Putamen (tissue), 1 donor: ENCODE results near the gene MEF2D.

ENCODE experiments used
- DNase-seq: peaks from one replicate; pipeline ENCODE4 v3.0.0-alpha.2; 2016; ENCODE audit warnings: low spot score

Gene MEF2D

GRCh38 chr1:156487862-156488261 is 12.7 kb downstream of the MEF2D start:
- no peak for DNase-seq

DNA sequence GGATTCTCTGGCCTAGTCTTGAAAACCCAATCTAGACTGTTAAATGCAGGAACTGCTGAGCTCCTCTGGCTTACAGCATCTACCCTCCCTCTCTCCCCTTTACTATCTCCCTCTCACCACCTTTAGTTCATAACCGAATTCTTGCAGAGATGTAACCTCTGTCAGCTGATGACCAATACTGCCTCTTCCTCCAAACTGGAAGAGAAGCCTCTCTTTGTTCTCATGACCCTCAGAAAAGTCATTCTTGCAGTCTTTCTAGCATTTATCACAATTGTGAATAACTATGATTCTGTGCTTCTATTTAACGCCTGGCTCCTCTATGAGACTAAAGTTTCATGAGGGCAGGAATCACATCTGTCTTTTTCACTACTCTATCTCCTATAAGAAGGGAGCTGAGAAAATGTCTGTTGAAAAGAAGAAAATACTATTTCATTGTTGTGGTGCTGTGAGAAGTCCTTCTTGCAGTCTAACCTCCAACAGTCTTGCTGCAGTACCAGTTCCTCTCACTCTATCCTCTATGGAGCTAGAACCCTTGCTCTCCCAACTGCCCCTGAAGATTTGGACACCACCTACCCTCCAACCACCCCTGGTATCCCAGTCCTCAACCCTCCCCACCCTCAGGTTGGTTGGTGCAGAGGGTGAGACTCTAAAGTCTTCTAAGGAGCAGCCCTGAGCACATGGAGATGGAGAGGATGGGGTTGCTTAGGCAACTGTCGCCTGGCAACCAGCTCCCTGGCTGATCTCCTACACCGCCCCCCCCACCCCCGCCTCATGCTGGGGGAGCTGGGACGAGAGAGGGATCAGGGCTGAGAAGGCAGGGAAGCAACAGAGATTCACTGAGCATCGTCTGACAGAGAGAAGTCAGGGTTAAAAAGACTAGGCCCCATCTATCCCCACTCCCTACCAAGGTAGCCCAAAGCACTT is 13.9 kb downstream of the MEF2D start:
- DNase-seq, result peak; percentile 87

GRCh38 chr1:156485984-156486383 is 14.6 kb downstream of the MEF2D start:
- DNase-seq, result no peak

GRCh38 chr1:156484480-156485058 is 16.0 kb downstream of the MEF2D start:
- no peak for DNase-seq

DNA sequence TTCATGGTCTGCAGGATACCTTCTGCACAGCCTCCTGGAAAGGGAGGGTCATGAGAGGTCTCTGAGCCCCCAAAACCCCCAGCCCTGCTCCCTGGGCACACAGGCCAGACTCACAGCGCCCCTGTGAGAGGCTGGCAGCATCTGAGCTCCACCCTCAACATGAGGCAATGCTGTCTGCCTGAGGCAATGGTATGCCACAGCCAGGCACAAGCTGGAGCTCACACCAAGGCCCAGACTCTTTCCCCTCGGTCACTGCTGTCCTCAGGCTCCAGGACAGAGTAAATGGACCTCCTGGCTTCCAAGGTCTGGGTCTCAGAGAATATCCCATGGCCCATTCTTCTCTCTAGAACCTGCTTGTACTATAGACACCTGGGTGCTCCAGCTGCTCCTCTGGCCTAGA is 17.2 kb downstream of the MEF2D start:
- DNase-seq, result no peak

DNA sequence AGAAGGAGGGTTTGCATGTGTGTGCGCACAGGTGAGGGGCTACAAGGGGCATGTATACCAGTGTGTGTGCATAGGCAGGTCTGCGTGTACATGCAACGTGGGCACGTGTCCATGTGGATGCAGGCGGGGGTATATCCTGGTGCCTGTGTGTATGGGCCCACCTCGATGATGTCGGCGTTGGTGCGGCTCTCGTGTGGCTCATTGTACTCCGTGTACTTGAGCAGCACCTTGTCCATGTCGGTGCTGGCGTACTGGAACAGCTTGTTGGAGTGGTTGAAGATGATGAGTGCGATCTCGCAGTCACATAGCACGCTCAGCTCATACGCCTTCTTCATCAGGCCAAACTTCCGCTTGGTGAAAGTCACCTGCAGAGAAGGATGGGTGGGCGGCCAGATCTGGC is 18.3 kb downstream of the MEF2D start:
- DNase-seq, result no peak

DNA sequence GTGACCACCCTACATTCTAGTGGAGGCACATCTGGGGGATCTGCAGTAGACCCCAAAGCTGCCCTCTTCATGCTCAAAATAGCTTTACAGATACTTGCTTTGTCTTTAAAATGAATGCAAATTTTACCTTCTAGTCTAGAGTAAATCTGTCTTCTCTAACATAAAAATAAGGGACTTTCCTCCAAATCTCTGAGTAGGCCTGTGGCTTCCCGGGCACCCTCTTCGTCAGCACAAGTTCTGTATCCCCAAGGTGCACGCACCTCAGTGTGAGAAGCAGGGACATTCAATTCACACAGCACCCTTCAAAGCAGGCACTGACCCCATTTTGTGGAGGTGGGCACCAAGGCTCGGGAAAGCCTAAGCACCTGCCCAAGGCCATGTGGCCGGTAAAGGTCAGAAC is 19.0 kb downstream of the MEF2D start:
- no peak for DNase-seq

GRCh38 chr1:156480411-156481192 is 20.0 kb downstream of the MEF2D start:
- no peak for DNase-seq

- no peak for DNase-seq
Observed at GRCh38 chr1:156480016-156480370, 20.6 kb downstream of the MEF2D start.

- DNase-seq, result no peak
Observed at GRCh38 chr1:156479093-156480015, 21.2 kb downstream of the MEF2D start.

DNA sequence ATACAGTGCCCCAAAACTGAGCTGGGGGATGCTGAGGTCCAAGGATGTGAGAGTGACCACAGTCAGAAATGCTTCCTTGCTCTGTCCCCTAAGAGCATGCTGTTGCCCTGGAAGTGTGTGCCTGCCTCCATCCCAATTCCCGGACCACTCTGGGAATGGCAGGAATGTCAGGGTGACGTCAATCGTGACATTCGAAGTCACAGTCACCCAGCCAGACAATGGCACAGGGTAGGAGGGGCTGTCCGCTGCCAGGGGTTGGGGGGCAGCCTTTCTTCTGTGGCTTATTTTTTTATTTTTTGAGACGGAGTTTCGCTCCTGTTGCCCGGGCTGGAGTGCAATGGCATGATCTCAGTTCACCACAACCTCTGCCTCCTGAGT is 22.3 kb downstream of the MEF2D start:
- no peak for DNase-seq

DNA sequence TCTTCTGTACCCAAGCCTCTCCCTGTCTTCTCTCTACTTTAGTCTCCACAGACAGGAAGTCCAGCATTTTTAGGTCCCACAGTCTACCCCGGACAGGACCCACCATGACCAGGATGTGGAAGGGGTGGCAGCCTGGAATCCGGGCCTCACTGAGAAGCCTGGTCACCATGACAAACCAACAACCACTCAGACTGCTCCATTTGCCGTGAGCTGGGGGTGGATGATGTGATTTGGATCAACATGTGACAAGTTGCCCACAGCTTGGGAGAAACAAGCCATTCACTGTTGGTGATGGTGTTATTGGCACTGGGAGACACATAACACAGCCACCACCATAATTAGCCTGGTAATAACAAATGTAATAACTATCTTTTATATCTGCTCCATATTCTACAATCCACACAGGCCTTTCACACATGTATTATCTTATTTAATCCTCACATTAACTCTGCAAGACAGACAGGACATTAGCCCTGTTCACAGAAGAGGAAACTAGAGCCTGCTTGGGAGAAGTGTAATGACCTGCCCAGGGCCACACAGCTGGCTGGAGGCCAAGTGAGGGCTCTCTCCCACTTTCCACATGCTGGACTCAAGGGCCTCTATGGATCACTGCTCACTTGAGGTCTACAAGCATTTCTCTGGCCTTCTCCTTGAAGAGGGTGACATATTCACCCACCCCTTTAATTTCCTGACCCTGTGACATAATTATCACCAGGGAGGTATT is 22.9 kb downstream of the MEF2D start:
- DNase-seq, result no peak

DNA sequence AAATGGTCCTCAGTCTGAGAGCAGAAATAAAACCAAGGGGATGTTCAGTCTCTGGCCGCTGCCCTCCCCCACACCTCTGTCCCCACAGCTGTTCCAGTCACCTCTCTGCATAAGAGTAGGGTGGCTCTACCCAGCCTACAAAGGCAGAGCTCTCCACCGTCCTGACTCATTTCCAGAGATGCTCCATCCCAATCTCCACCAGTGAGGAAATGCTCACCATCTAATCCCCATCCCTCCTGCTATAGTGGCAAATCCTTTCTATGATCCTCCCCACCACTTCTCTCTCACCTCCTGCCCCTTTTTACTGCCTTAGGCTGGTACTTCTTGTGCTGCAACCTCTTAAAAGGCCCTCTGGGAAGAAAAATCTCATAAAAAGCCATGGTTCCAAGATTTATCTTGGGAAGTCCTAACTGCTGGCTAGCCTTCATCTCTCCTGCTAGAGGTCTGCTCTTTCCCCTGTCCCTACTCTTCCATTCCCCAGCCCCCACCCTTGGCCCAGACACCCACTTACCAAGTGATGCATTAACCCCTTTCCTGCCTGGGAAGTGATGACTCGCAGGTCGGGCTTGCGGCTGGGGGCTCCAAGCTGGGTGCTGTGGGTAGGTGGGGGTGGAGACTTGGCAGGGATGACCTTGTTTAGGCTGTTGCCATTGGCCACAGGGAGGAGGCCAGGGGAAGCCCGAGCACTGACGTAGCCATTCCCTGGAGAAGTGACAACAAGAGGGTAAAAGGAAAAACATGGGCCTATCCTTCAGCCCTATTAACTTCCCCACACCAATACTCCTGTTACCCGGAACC is 23.9 kb downstream of the MEF2D start:
- no peak for DNase-seq

GRCh38 chr1:156475568-156476500 is 24.7 kb downstream of the MEF2D start:
- DNase-seq, result peak; percentile 83

DNA sequence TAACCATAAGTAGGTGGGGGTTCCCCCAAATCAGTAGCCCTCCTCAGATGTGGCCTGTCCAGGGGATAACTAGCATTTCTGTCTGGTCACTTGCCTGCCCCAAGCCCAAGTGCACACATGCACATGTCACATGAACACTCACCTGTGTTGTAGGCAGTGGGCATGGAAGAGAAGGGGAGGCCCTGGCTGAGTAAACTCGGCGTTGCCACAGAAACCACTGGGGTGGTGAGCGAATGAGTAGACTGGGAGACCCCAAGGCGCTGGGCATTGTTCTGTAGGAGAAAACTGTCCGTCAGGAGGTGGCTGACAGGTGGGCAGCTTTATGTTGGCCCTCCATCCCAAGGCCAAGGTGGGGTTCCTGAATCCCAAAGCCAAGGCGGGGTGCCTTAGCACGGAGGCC is 25.6 kb downstream of the MEF2D start:
- no peak for DNase-seq

GRCh38 chr1:156471496-156472490 is 28.8 kb downstream of the MEF2D start:
- no peak for DNase-seq

DNA sequence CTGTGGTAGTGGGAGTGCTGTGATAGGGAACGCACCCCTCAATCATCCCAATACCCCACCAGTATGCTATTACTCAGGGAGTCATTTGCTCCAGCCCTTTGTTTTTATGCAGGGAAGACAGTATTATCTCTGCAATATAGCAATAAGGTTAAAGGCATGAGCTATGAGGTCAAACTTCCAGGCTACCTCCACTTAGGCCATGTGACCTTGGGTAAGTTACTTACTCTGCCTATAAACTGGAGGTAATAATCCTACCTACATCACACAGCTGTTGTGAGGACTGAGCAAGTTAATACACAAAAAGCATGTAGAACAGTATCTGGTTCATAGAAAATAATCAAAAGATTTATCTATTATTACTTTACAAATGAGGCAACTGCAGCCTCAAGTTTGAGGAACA is 30.1 kb downstream of the MEF2D start:
- no peak for DNase-seq
